Measurements from ENCODE around the gene PCDHB8. TPM values are rescaled to one million over a fixed set of nuclear protein-coding genes. Genes with fewer than 3 reads are reported as not detected.
"Not testable (repeated sequence)": the region's sequence is repeated elsewhere in the genome, so short reads cannot be mapped to it uniquely, and the experiment has no call there.

PCDHB8 gene
- total RNA-seq, 4 donors from 2014 or later: 0.09 to 0.38 (median 0.32) TPM; not detected in 1

GRCh38 chr5:141182248-141182647, 4.7 kb downstream of the PCDHB8 start, which contains the start of gene PCDHB16:
Gene PCDHB16, plus strand, starts transcription at chr5:141182387. Its CDS starts 173 bp downstream, at chr5:141182560.
- DNase-seq: no peak
- WGBS, 2 donors: 22 to 23% methylated on average over 13 of the region's 13 CpGs
- H3K4me3 ChIP-seq: peak within 1 kb of the TSS in 3 of 4 donors; percentile 29 to 39 (median 29)
- intact Hi-C loops (cut with DNase I): no loop called here
- H3K4me1 ChIP-seq: no peaks in the 10 kb centered on the region
- no peak for TF ChIP-seq CTCF (IDR thresholded peaks at IDR 0.05)
- TF ChIP-seq POLR2A (IDR thresholded peaks at IDR 0.05): no peak
- peak within 1 kb of the TSS in 1 of 4 donors; percentile 17 for H3K27ac ChIP-seq
- H3K27me3 ChIP-seq: peaks cover 0 to 50% (median 2%) of the 10 kb centered on the region in 4 donors
- H3K36me3 ChIP-seq: no peaks in the 10 kb centered on the region
- peaks cover 0 to 63% (median 34%) of the 10 kb centered on the region in 3 donors for H3K9me3 ChIP-seq

- Histone ChIP-seq H3K4me3 (peak overlapping the region in 1 of 4 donors; percentile 12), H3K9me3 (peaks cover 0 to 64% (median 31%) of the 10 kb centered on the region in 3 donors), H3K27me3 (peaks cover 0 to 41% (median 0%) of the 10 kb centered on the region in 4 donors)
- intact Hi-C loops (cut with DNase I); DNase-seq; H3K27ac ChIP-seq; H3K4me1 ChIP-seq; H3K36me3 ChIP-seq: not testable (repeated sequence)
- WGBS, 2 donors: 43 to 67% methylated on average over 1 to 8 of the region's 69 CpGs
Observed at GRCh38 chr5:141184117-141184855, 6.7 kb downstream of the PCDHB8 start.

- H3K27ac ChIP-seq: no peak within 1 kb of the TSS
- intact Hi-C loops (cut with DNase I): no loop called here
- no peak for DNase-seq
- H3K36me3 ChIP-seq: no peaks in the 10 kb centered on the region
- peaks cover 0 to 33% (median 0%) of the 10 kb centered on the region in 4 donors for H3K27me3 ChIP-seq
- H3K4me3 ChIP-seq: peak within 1 kb of the TSS in 2 of 4 donors; percentile 11 to 43
- WGBS, 2 donors: 23 to 27% methylated on average over 7 to 9 of the region's 9 CpGs
- no peaks in the 10 kb centered on the region for H3K4me1 ChIP-seq
- H3K9me3 ChIP-seq: peaks cover 0 to 80% (median 36%) of the 10 kb centered on the region in 3 donors
- TF ChIP-seq POLR2A (IDR thresholded peaks at IDR 0.05) (no peak), CTCF (IDR thresholded peaks at IDR 0.05) (peak in 4 of 6 experiments; percentile 9 to 37 (median 19))
Observed at GRCh38 chr5:141186897-141187512, 9.4 kb downstream of the PCDHB8 start, which contains the start of gene PCDHB9. Gene PCDHB9, plus strand, starts transcription at chr5:141187161. Its CDS starts 158 bp downstream, at chr5:141187319.

GRCh38 chr5:141188682-141189081, 11.1 kb downstream of the PCDHB8 start:
- Histone ChIP-seq H3K9me3 (peaks cover 0 to 77% (median 36%) of the 10 kb centered on the region in 3 donors), H3K27me3 (peaks cover 0 to 18% (median 0%) of the 10 kb centered on the region in 4 donors)
- H3K36me3 ChIP-seq; DNase-seq; H3K4me1 ChIP-seq; H3K27ac ChIP-seq; intact Hi-C loops (cut with DNase I); H3K4me3 ChIP-seq: not testable (repeated sequence)
- WGBS, 2 donors: no CpG with 5 or more reads among the region's 37 CpGs

- 70% methylated on average over 8 of the region's 35 CpGs; no CpG with 5 or more reads in 1 of the 2 donors for WGBS, 2 donors
- Histone ChIP-seq H3K27me3 (peaks cover 0 to 17% (median 0%) of the 10 kb centered on the region in 4 donors), H3K9me3 (peaks cover 0 to 75% (median 36%) of the 10 kb centered on the region in 3 donors)
- intact Hi-C loops (cut with DNase I); H3K4me1 ChIP-seq; H3K4me3 ChIP-seq; H3K27ac ChIP-seq; DNase-seq; H3K36me3 ChIP-seq: not testable (repeated sequence)
Observed at GRCh38 chr5:141189131-141189530, 11.5 kb downstream of the PCDHB8 start.

GRCh38 chr5:141192110-141192725, 14.6 kb downstream of the PCDHB8 start, which contains the start of gene PCDHB10:
Gene PCDHB10, plus strand, starts transcription at chr5:141192353. Its CDS starts 200 bp downstream, at chr5:141192553.
- TF ChIP-seq POLR2A (IDR thresholded peaks at IDR 0.05): no peak
- TF ChIP-seq CTCF (IDR thresholded peaks at IDR 0.05): peak in 2 of 6 experiments; percentile 15 to 44
- no peaks in the 10 kb centered on the region for H3K4me1 ChIP-seq

GRCh38 chr5:141194332-141194731, 16.7 kb downstream of the PCDHB8 start:
- DNase-seq, H3K4me3 ChIP-seq: not testable (repeated sequence)
- 26% methylated on average over 5 of the region's 37 CpGs; no CpG with 5 or more reads in 1 of the 2 donors for WGBS, 2 donors

More at GRCh38 chr5:141192110-141192725, 14.6 kb downstream of the PCDHB8 start, which contains the start of gene PCDHB10:
- DNase-seq: no peak
- H3K27ac ChIP-seq: no peak within 1 kb of the TSS
- H3K36me3 ChIP-seq: no peaks in the 10 kb centered on the region
- intact Hi-C loops (cut with DNase I): no loop called here
- H3K9me3 ChIP-seq: peaks cover 0 to 77% (median 35%) of the 10 kb centered on the region in 3 donors
- H3K27me3 ChIP-seq: peaks cover 0 to 12% (median 0%) of the 10 kb centered on the region in 4 donors
- 7 to 21% methylated on average over 10 of the region's 10 CpGs for WGBS, 2 donors
- peak within 1 kb of the TSS in 1 of 4 donors; percentile 43 for H3K4me3 ChIP-seq

More at GRCh38 chr5:141194332-141194731, 16.7 kb downstream of the PCDHB8 start:
- H3K27me3 ChIP-seq; H3K4me1 ChIP-seq; H3K27ac ChIP-seq; intact Hi-C loops (cut with DNase I); H3K36me3 ChIP-seq: not testable (repeated sequence)
- peaks cover 0 to 81% (median 38%) of the 10 kb centered on the region in 3 donors for H3K9me3 ChIP-seq
